Stimulated activated CD8-positive, alpha-beta memory T cell treated with anti-CD3 and anti-CD28 coated beads, Interleukin-12 subunit alpha, Interleukin-12 subunit beta, amount 100 ng/mL, for 24 hours (primary cell): Measurements from ENCODE around the gene DTNB.
"Not testable (repeated sequence)": the region's sequence is repeated elsewhere in the genome, so short reads cannot be mapped to it uniquely, and the experiment has no call there.

Experiments
- DNase-seq: peaks from one replicate; pipeline ENCODE4 v3.0.0-alpha.2; 2020; ENCODE audit errors: extremely low read depth

DTNB gene

GRCh38 chr2:25684577-25685473 lies 11.4 kb upstream of the DTNB start:
- no peak for DNase-seq

- DNase-seq = no peak
Observed at GRCh38 chr2:25682082-25682481, 8.7 kb upstream of the DTNB start.

- DNase-seq = no peak
Observed at GRCh38 chr2:25677877-25678276, 4.5 kb upstream of the DTNB start.

GRCh38 chr2:25674077-25674362 lies 643 bp upstream of the DTNB start:
- no peak for DNase-seq

- DNase-seq = peak; percentile 35
Observed at GRCh38 chr2:25672494-25673299, 680 bp downstream of the DTNB start.

GRCh38 chr2:25671622-25672021 lies 1.8 kb downstream of the DTNB start:
- no peak for DNase-seq

- DNase-seq = no peak
Observed at GRCh38 chr2:25669520-25669919, 3.9 kb downstream of the DTNB start.

- no peak for DNase-seq
Observed at GRCh38 chr2:25666218-25666617, 7.2 kb downstream of the DTNB start.

- DNase-seq = not testable (repeated sequence)
Observed at GRCh38 chr2:25665429-25665828, 7.9 kb downstream of the DTNB start.

GRCh38 chr2:25664965-25665307 lies 8.4 kb downstream of the DTNB start:
- no peak for DNase-seq

- DNase-seq = no peak
Observed at GRCh38 chr2:25664183-25664964, 9.0 kb downstream of the DTNB start.

- DNase-seq = no peak
Observed at GRCh38 chr2:25655316-25655715, 18.1 kb downstream of the DTNB start.

- no peak for DNase-seq
Observed at GRCh38 chr2:25654801-25655200, 18.6 kb downstream of the DTNB start.

GRCh38 chr2:25651782-25652455 lies 21.5 kb downstream of the DTNB start:
- DNase-seq = no peak

GRCh38 chr2:25651066-25651465 lies 22.3 kb downstream of the DTNB start:
- no peak for DNase-seq

GRCh38 chr2:25650256-25650655 lies 23.1 kb downstream of the DTNB start:
- no peak for DNase-seq

- no peak for DNase-seq
Observed at GRCh38 chr2:25649786-25650185, 23.6 kb downstream of the DTNB start.

- no peak for DNase-seq
Observed at GRCh38 chr2:25642298-25642697, 31.1 kb downstream of the DTNB start.

- no peak for DNase-seq
Observed at GRCh38 chr2:25639696-25640095, 33.7 kb downstream of the DTNB start.

- no peak for DNase-seq
Observed at GRCh38 chr2:25639131-25639530, 34.2 kb downstream of the DTNB start.

- DNase-seq = no peak
Observed at GRCh38 chr2:25635797-25636196, 37.6 kb downstream of the DTNB start.

GRCh38 chr2:25633801-25634200 lies 39.6 kb downstream of the DTNB start:
- DNase-seq = not testable (repeated sequence)
